ENCODE results near the gene NPIPB6.

- no peak for TF ChIP-seq CTCF (IDR thresholded peaks at IDR 0.05)
- no peak for TF ChIP-seq POLR2A (IDR thresholded peaks at IDR 0.05)
Measured at GRCh38 chr16:28324235-28324886, 38.9 kb downstream of the NPIPB6 start.

All from adrenal gland (tissue), 5 donors.